Measurements from ENCODE around the gene WDR49. TPM values are rescaled to one million over a fixed set of nuclear protein-coding genes. Genes with fewer than 3 reads are reported as not detected.

Gene WDR49
- total and polyA plus RNA-seq, 10 of the 15 experiments (the other 5 are each of a cell fraction or from before 2014, with no cell fraction given): 0.05 to 0.15 TPM; not detected in 8

- TF ChIP-seq NR2C2 (IDR thresholded peaks at IDR 0.05; ENCODE audit: borderline replicate concordance, control insufficient read depth, insufficient read length, low read depth) (no peak), KLF5 (IDR thresholded peaks at IDR 0.05; ENCODE audit: partially characterized antibody) (no peak), FOXK2 (IDR thresholded peaks at IDR 0.05) (no peak)
Measured at GRCh38 chr3:167456157-167456799, 197.5 kb downstream of the WDR49 start (continued).

GRCh38 chr3:167453815-167454214 is 199.9 kb downstream of the WDR49 start:
- ChIA-PET RAD21 (ENCODE audit: unreplicated experiment) (no interaction called here), CTCF (no interaction called here), POLR2A (no interaction called here), SMC1A (ENCODE audit: uncharacterized antibody, unreplicated experiment) (interaction anchor here (1.1 kb wide), 1 partner anchor 39 kb away, joined by 3 read pairs; no protein-coding TSS in a partner anchor)
- ATAC-seq (no peak), FAIRE-seq (no peak), DNase-seq (ENCODE audit: low read depth, low spot score) (no peak)
- in situ Hi-C loops (cut with MboI): no loop called here
- Histone ChIP-seq H3K4me1 (ENCODE audit: control insufficient read depth, insufficient read depth, low read length) (no peaks in the 10 kb centered on the region), H3K79me2 (ENCODE audit: control insufficient read depth, insufficient read depth, low read length) (no peaks in the 10 kb centered on the region), H3K27ac (ENCODE audit: control insufficient read depth, insufficient read depth) (no peak overlapping the region), H3K36me3 (ENCODE audit: control insufficient read depth in 2 of 2, insufficient read depth in 2 of 2, low read length in 1 of 2) (no peaks in the 10 kb centered on the region), H3K4me2 (ENCODE audit: control insufficient read depth, insufficient read depth) (no peak overlapping the region), H3K4me3 (no peak overlapping the region), H3K9ac (ENCODE audit: control insufficient read depth, insufficient read depth, low read length) (no peak overlapping the region), H2AFZ (ENCODE audit: control insufficient read depth, low read depth, low read length) (no peak overlapping the region), H3K27me3 (replicated peaks in 1 of 2; ENCODE audit: control insufficient read depth in 2 of 2, insufficient read depth in 2 of 2, low read length in 1 of 2) (no peaks in the 10 kb centered on the region), H3K9me3 (replicated peaks; ENCODE audit: control insufficient read depth, insufficient read depth, low read length) (no peaks in the 10 kb centered on the region), H4K20me1 (ENCODE audit: control insufficient read depth, insufficient read depth) (no peaks in the 10 kb centered on the region)
- no TSS peak for BruUV-seq (replicated peaks)
- intact Hi-C loops (cut with micrococcal nuclease; ENCODE audit: unreplicated experiment): no loop called here
- whole genome bisulfite sequencing (ENCODE audit: insufficient coverage, insufficient replicate concordance, low lambda C conversion rate, missing lambda C conversion rate): 0% methylated on average over 2 of the region's 2 CpGs
- TF ChIP-seq SRF (IDR thresholded peaks at IDR 0.05; ENCODE audit: low read depth in 2 of 2, low read length in 2 of 2) (no peak), WRNIP1 (IDR thresholded peaks at IDR 0.05; ENCODE audit: borderline replicate concordance, low read depth, low read length) (no peak), TCF12 (IDR thresholded peaks at IDR 0.05; ENCODE audit: low read depth, low read length) (no peak), NFYA (IDR thresholded peaks at IDR 0.05; ENCODE audit: borderline replicate concordance, low read depth, low read length) (no peak), MAX (IDR thresholded peaks at IDR 0.05; ENCODE audit: low read depth, low read length) (no peak), STAT1 (conservative IDR thresholded peaks at IDR 0.05) (no peak), SMAD5 (IDR thresholded peaks at IDR 0.05; ENCODE audit: low read depth) (no peak)
